GM18951 (cell line): ENCODE results near the gene MYRIP.
A peak's percentile ranks its signal among the peaks of the same experiment; 100 is the strongest.

Source experiments
- POLR2A ChIP-seq: IDR thresholded peaks from 4 replicates; pipeline ENCODE4 v1.6.1; 2011; ENCODE audit warnings: mild to moderate bottlenecking; ENCODE audit not compliant: insufficient read length, insufficient read depth; ENCODE audit errors: extremely low read depth
- in situ Hi-C: fragments of 300-500 bp; cut with MboI; formaldehyde crosslinking; loops from one replicate; pipeline ENCODE4 v1.12.0; 2022; ENCODE audit warnings: low sequenced_read_pairs, mixed read lengths, inconsistent platforms; ENCODE audit not compliant: unreplicated experiment

MYRIP gene

DNA sequence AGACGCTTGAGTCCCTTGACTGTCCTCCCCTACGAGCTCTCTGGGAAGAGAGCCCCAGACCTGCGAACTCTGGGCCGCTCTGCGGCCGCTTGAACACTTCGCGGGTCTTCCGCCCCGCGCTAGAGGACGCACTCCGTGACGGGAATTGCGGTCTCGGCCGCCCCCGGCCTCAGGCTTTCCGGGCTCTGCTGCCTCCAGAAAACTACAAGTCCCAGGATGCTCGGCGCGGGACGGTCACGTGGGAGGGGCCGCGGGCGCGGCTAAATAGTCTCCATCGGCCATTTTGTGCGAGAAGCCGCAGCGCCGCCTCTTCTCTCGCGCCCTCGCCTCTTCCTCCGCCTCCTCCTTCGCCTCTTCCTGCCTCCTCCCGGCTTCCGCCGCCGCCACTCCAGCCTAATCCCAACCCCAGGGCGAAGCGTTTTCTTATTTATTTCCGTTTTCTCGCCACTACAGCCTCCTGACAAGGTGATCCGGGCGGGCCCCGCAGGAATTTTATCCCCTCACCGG is 500.1 kb downstream of the MYRIP start, which contains the start of gene EIF1B:
Gene EIF1B, plus strand, starts transcription at position 290 of the 507 bp plus-strand sequence. CDS start 235 bp downstream, outside the sequence.
- peak; percentile 78 for TF ChIP-seq POLR2A
- in situ Hi-C loops: no loop called here
